GM19023 (cell line): Measurements from ENCODE around the gene EVI5L.
"Not testable (repeated sequence)": the region's sequence is repeated elsewhere in the genome, so short reads cannot be mapped to it uniquely, and the experiment has no call there.

Experiments used
- ATAC-seq: cut with Tn5 transposase; IDR thresholded peaks from one replicate; pipeline ENCODE4 v1.9.1; 2021; ENCODE audit warnings: mild to moderate bottlenecking, moderate library complexity; ENCODE audit not compliant: unreplicated experiment

The EVI5L gene

GRCh38 chr19:7816040-7816439 lies 14.0 kb upstream of the EVI5L start:
- ATAC-seq, result not testable (repeated sequence)

- ATAC-seq, result no peak
Measured at GRCh38 chr19:7817801-7818200, 12.2 kb upstream of the EVI5L start.

- ATAC-seq, result no peak
Measured at GRCh38 chr19:7818806-7819205, 11.2 kb upstream of the EVI5L start.

- no peak for ATAC-seq
Measured at GRCh38 chr19:7819337-7819736, 10.7 kb upstream of the EVI5L start.

- ATAC-seq, result no peak
Measured at GRCh38 chr19:7820588-7820987, 9.4 kb upstream of the EVI5L start.

GRCh38 chr19:7822910-7823515 lies 7.0 kb upstream of the EVI5L start:
- ATAC-seq, result no peak

GRCh38 chr19:7823686-7824301 lies 6.2 kb upstream of the EVI5L start:
- no peak for ATAC-seq

GRCh38 chr19:7829166-7829520 lies 875 bp upstream of the EVI5L start:
- no peak for ATAC-seq

- no peak for ATAC-seq
Measured at GRCh38 chr19:7830272-7830771, 304 bp downstream of the EVI5L start.

GRCh38 chr19:7830823-7831222 lies 805 bp downstream of the EVI5L start:
- ATAC-seq, result no peak

- ATAC-seq, result no peak
Measured at GRCh38 chr19:7831452-7831851, 1.4 kb downstream of the EVI5L start.

GRCh38 chr19:7832009-7832408 lies 2.0 kb downstream of the EVI5L start:
- ATAC-seq, result no peak

- no peak for ATAC-seq
Measured at GRCh38 chr19:7832781-7833180, 2.8 kb downstream of the EVI5L start.

GRCh38 chr19:7833225-7834099 lies 3.4 kb downstream of the EVI5L start:
- no peak for ATAC-seq

- ATAC-seq, result no peak
Measured at GRCh38 chr19:7839476-7839875, 9.5 kb downstream of the EVI5L start.

- ATAC-seq, result no peak
Measured at GRCh38 chr19:7840629-7841028, 10.6 kb downstream of the EVI5L start.

GRCh38 chr19:7841751-7842660 lies 12.0 kb downstream of the EVI5L start:
- ATAC-seq, result no peak

GRCh38 chr19:7842661-7843294 lies 12.8 kb downstream of the EVI5L start:
- ATAC-seq, result no peak

- no peak for ATAC-seq
Measured at GRCh38 chr19:7843521-7843920, 13.5 kb downstream of the EVI5L start.

- no peak for ATAC-seq
Measured at GRCh38 chr19:7844405-7844804, 14.4 kb downstream of the EVI5L start.
